ENCODE data around the gene KIF26B.

KIF26B gene

DNA sequence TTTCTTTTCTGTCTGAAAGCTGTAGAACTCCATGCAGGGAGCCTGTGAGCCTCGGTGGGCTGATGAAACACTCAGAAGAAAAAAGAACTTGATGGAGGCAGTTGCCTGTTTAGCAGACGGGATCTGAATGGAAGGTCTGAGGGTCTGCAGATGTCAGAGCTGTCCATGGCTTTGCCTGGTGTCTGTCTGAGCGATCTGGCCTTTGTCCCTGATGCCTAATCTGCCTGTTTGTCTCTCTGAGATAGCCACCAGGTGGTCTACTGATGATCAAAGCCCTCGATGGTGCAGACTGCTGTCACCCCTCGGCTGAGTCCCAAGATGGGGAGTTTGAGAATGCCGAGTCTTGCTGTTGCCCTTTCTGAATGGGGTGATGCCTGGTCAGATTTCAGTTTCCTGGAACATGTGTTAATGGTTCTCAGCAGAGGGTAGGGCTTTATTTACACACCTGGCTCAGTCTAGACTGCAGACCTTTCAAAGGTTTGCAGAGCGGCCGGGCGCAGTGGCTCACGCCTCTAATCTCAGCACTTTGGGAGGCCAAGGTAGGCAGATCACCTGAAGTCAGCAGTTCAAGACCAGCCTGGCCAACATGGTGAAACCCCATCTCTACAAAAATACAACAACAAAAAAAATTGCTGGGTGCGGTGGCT is 90.4 kb downstream of the KIF26B start:
- DNase-seq, result no peak

DNA sequence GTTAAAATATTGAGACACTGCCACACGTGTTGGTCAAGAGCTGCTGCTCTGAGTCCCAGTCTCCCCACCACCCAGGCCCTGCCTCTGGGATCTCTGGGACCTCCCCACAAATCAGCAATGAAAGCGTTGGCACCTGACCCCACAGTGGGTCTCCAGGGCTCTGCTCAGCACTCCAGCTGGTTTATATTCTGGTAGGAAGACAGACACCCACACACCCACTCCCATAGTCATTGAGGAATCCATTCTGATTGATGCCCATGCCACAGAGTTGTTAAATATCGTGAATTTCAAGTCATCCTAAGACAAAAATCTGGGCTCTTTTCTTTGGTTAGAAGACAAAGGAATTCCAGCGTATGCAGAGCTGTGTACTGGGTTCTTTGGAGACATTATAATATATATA is 91.6 kb downstream of the KIF26B start:
- DNase-seq, result no peak

DNA sequence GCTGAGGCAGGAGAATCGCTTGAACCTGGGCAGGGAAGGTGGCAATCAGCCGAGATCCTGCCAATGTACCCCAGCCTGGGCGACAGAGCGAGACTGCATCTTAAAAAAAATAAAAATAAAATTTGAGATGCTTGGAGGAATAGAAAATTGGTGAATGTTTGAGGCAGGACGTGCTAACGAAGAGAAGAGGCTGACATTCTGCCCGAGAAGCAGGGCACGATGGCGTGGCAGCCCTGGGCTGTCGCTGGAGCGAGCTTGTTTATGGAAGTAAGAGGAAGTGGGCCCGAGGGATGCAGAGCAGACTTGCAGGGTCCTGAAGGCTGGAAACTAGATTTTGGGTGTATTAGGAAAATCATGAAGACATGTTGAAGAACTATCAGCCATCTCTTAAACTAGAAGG is 92.6 kb downstream of the KIF26B start:
- DNase-seq, result no peak

DNA sequence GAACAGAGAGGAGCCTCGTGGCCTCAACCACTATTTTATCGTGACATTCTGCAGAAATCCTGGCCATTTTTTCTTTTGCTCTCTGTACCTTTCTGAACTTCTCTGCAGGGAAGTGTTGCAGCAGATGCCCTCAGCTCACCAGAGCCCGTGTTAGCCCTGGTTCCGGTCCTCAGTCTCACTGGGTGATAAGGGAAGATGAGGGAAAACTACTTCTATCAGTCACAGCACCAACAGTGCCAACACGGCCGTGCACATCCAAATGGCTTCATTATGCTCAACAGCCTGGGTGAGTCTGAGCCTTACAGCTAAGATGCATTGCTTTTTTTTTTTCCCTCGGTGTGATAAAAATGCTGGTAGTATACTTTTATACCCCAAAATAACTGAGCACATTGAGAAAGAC is 93.0 kb downstream of the KIF26B start:
- no peak for DNase-seq

DNA sequence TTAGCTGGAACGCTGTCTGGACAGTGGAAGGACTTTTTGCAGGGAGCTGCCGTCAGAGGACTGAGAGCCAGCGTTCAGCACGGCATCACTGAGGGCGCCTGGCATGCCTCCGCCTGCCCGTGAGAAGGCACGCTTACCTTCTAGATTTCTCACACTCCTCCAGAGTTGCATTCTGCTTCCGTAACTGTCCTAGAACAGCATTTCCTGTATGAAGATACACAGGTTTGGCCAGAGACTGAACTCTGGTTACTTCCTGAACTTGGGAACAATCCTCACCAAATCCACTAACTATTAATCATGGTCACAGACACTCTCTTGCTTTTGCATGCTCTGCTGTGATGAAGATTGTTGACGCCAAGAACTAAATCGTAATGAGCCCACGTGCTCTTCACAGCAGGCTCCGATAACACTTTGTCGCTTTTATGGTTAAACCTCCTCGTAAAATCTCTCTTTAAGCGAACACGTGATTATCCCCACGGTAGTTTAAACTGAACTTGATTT is 93.5 kb downstream of the KIF26B start:
- no peak for DNase-seq

DNA sequence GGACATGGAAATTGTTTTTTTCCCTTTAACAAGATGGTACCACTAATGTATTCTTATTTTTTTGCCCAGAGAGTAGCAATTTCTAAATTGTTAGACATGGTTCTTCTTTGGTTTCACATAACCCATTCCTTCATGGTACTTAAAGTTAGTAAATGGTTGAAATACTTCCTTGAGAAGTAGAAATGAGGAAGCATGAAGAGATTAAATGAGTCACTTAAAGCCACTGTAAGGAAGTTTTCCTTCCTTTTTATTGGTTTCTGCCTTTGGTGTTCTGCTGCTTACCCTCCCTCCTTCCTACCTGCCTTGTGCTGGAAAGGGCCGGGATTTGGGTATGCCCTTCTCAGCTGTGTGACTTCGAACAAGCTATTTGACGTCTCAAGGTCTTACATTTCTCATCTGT is 101.0 kb downstream of the KIF26B start:
- no peak for DNase-seq

DNA sequence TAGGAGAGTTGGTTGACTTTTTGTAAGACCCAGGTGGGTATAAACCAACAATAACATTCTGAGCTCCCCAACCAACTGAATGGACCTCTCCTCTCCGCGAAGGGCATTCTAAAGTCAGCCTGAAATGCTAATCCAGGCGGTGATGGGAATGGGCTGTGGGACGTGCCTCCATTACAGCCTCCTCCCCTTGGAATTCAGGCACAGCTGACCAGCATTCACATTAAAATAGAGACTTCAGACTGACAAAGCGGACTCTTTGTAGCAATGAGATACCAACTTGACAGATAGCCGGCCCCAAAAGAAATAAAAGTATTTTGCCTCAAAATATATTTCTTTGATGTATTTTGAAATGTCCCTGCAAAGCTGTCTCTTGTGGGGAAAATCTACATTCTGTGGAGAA is 101.7 kb downstream of the KIF26B start:
- no peak for DNase-seq

DNA sequence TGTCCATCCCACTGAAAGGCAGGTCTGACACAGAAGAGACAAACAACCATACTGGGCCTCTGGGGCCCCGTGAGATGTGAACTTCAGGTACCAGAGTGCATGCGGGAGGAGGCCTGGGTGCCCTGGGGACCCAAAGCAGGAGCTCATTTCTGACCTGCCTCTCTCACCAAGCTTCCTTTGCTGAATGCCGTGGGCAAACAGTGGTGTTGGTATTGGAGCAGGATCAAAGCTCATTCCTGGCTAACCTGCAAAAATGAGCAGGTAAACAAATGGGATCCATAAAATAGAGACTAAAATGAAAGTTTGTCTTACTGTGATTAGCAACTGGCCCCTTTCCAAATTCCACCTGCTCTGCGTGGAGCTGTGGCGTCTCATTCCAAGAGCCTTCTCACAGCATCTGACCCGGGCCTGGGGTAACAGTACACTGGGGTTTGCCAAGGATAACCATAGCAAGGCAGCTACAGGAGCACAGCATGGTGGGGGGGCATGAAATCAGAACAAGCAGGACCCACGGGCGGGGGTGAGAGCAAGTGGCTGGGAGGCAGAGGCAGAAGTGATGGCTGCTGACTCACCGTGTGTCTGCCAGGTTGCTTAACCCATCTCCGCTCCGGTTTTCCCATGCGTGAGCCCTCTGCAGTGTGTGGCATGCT is 103.6 kb downstream of the KIF26B start:
- no peak for DNase-seq

DNA sequence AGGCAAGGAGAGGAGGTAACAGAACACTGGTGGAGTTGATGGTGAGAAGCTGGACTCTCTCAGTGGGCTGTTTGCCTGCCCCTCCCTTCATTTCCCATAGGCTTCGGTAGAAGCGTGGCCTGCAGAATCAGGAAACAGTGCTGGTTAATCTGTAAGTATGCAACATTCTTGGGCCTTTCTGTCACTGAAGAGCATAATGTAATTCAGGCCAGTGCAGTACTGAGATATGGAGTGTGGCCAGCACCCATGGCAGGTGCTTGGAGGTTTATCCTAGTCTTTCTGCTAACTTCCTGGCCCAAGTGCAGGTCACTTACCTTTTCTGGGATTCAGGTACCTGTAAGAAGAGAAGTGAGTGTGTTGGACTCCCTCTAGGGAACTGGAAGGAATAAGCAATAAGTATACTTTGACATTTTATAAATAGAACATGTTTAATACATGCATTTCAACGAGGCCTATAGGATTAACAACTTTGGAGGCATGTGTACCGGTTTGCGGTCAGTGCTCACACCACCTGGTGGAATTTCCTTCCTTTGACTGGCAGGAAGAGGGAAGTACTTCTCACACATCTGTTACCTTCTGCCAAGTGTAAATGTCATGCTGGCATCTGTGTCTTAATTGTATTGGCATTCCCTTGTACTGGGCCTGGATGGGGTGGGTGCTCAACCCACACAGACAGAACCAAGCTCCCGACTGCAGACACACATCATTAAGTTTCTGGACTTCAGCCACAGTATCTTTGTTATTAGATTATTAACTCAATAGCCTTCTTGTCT is 105.5 kb downstream of the KIF26B start:
- no peak for DNase-seq

DNA sequence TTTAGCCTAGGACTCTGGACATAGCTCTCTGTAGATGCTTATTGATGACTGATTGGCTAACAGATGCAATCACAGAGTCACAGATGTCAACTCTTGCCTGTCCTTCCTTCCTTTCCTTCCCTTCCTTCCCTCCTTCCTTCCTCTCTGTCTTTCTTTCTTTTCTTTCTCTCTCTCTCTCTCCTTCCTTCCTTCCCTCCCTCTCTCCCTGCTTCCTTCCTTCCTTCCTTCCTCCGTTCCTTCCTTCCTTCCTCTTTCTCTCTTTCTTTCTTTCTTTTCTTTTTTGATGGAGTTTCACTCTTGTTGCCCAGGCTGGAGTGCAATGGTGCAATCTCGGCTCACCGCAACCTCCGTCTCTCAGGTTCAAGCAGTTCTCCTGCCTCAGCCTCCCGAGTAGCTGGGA is 106.1 kb downstream of the KIF26B start:
- no peak for DNase-seq

DNA sequence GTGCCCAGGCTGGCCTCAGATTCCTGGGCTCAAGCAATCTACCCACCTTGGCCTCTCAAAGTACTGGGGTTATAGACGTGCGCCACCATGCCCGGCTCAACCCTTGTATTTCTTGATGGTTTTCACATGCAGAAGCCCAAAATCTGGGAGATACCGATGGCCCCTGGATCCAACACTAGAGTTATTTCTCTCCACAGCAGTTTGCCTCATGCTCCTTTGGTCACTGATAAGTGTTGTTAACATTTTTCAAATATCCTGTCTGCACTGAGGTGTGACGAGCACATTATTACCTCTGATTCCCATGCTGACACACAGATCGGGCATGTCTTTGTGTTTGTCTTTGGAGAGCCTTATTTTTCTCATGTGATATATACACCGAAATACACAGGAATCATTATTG is 107.0 kb downstream of the KIF26B start:
- no peak for DNase-seq

DNA sequence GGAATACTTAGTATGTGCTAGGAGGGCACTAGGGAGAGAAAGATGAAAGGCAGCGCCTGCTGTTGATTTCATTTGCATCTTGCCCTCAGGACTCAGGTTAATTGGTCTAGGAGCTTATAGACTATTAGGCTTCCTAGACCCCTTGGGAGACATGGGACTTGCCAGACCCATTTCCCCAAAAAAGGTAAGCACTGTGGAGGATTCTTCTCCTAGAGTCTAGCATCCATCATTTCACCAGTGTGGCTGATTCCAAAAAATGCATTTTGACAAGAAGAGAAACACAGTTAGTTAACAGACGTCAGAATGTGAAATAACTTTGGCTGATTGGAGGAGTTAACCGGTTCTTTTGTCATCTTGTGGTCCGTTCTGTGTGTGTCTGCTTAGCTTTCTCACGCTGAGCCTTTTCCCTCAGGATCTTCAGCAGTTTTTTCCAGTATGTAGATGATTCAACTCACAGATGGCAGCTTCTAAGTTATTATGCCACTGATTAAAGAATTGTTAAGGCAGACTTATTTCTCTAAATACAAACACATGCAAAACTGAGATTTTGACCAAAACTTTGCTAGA is 108.8 kb downstream of the KIF26B start:
- DNase-seq, result no peak

DNA sequence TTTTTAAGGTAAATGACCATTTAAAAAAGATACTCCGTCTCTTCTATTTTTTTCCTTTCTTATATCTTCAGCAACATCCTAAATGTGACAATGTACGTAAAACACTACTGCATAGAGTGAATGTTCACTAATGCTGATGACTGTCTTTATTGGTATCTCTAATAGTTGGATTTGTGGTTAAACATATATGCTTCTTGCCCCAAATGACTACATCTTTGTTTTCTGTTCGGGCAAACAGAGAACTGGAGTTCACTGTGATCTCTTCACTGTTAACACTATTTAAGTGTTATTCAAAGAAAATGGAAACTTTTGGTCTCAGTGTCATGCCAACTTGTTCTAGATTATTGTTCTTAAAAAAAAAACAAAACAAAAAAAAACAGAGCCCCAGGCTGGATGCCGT is 109.4 kb downstream of the KIF26B start:
- DNase-seq, result no peak

DNA sequence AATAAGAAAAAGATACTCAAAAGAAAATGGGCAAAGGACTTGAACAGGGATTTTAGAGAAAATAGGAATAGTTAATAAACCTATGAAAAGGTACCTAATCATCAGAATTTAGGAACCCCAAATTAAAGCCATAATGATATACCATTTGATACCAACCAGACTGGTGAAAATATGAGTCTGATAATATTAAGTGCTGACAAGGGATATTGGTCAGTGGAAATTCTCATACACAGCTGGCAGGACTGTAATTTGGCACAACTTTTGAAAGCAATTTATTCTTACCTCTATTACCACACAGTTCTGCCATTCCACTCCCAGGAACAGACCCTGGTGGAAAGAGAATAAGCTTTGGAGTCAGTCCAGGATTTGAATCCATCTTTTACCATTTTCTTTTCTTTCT is 111.3 kb downstream of the KIF26B start:
- no peak for DNase-seq

DNA sequence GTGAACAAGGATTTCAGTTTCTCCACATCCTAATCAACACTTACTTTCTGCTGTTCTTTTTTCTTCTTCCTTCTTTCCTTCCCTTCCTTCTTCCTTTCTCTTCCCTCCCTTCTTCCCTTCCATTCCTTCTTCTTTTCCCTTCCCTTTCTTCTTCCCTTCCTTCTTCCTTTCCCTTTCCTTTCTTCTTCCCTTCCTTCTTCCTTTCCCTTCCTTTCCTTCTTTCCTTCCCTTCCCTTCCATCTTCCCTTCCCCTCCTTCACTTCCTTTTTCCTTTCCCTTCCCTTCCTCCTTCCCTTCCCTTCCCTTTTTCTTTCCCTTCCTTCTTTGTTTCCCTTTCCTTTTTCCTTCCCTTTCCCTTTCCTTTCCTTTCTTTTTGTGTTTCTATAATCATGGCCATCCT is 115.3 kb downstream of the KIF26B start:
- DNase-seq, result no peak

DNA sequence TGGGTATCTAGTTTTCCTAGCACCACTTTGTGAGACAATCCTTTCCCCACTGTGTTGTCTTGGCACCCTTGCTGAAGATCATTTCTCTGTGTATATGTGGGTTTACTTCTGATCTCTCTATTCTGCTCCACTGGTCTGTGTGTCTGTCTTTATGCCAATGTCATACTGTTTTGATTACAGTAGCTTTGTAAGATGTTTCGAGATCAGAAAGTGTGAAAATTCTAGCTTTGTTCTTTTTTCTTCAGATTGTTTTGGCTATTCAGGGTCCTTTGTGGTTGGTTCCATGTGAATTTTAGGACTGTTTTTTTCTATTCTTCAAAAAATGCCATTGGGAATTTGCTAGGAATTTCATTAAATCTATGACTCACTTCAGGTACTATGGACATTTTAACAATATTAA is 116.2 kb downstream of the KIF26B start:
- DNase-seq, result no peak

DNA sequence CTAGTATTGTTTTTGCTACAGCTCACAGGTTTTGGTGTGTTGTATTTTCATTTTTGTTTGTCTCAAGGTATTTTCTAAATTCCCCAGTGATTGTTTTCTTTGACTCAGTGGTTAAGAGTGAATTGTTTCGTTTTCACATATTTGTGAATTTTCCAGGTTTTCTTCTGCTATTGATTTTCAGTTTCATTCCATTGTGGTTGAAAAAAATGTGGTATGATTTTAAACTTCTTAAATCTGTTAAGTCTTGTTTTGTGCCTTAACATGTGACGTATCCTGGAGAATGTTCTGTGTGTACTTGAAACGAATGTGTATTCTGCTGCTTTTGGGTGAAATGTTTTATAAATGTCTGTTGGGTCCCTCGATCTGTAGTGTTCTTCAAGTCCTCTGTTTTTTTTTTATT is 117.9 kb downstream of the KIF26B start:
- DNase-seq, result no peak

DNA sequence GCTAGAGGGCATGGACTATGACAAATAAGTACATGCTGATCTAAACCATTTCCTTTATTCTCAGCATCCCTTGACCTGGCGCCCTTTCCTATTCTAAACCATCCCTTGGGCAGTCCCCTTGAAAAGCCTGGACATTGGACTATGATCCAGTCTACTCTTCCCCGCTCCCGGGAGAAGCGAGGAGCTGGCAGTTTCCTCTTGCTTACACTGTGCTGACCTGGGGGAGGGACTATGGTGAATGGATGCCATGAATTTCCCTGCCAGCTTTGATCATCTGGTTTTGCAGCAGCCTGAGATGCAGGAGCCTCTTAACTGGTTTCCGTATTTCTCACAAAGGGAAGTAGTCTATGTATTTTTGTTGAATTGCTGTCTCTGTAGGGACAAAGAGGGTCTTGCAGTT is 121.7 kb downstream of the KIF26B start:
- DNase-seq, result no peak

DNA sequence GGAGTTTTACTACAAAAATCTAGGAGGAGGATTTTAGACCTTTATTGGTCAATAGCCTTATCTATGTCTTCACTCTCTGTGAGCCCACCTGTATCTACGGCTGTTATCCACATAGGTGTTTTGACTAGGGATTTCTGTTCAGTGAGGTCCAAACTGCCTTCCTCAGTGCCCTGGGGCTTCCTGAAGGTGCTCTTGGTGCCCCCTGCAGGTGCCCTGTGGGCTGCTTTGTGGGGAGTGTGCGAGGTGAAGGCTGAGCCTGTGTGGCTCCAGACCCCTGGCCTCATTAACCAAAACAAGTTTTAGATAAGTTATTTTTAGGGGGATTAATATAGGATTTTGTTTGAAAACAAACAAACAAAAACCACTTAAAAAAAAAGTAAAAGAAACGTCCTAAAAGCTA is 122.5 kb downstream of the KIF26B start:
- DNase-seq, result no peak

DNA sequence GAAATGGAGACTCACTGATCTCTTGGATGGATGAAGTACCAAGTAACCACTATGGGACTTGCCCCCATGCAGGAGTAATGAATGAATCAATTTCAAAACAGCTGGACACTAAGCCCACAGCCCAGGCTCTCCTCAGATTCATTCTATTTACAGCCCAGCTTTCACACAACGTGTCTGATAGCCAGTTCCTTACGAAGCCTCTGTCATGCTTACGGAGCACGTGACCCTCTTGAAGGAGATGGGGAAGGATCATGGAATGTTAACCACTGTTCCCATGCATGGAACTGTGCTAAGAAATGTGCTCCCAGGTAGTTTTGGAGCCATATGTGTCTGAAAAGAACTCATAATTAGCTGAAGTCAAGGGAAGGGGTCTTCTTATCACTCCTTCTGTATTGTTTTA is 124.1 kb downstream of the KIF26B start:
- DNase-seq, result no peak

DNA sequence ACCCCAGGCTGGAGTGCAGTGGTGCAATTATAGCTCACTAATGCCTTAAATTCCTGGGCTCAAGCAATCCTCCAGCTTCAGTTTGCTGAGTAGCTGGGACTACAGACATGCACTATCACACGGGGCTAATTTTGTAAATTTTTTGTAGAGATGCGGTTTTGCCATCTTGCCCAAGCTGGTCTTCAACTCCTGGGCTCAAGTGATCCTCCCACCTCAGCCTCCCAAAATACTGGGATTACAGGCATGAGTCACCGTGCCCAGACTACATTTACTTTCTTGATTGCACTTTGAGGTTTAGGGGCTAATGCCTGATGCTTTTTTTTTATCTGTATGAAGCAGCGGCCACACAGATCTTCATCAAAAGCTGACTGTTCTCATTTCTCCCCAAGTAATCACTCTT is 124.6 kb downstream of the KIF26B start:
- DNase-seq, result no peak

DNA sequence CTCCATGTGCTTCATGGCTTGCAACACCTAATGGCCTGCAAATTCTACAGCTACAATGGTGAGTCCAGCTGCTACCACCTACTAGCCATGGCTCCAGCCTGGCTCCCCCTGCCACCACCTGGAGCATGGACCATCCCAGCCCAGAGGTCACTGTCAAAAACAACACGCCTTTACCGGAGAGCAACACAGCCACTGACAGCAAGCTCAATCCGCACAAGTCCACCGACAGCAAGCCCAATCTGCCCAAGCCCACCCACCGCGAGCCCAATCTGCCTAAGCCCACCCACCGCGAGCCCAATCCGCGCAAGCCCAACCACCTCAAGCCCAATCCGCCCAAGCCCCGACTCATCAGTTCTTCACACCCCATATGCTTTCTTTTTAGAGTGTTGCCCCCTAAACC is 128.2 kb downstream of the KIF26B start:
- no peak for DNase-seq

DNA sequence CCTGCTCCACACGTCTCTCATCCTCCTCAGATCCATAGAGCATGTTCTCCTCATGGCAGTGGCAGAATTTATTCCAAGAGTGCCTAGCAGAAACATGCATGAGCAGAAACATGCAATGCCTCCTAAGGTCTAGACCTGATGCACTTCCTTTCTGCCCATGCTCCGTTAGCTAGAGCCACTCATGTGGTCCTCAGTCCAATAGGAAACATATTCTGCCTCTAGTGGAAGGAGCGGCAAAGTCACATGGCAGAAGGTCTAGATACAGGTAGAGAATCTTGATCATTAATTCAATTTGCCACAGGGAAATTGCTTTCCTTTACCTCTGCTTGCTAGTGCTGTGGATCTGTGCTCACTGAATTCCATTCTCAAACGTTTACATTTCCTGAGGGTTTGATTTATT is 130.4 kb downstream of the KIF26B start:
- no peak for DNase-seq

DNA sequence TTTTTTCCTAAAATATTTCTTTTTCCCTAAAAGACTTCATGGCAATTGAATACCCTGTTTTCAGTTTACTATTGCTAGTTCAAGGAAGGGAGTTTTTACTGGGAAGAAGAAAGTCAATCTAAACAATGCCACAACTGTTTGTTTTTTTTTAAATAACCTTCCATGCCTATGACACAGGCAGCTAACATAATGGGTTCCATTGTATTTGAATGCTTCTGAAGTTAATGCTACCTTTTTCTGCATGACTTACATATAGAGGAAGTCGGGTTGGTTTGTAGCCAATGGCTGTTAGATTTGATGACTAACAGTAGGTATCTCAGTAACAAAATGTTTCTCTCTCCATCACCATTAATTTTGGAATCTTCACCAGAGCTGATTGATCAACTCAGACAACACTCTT is 134.0 kb downstream of the KIF26B start:
- no peak for DNase-seq
